Measurements from ENCODE around the gene ELMO1.

The ELMO1 gene

DNA sequence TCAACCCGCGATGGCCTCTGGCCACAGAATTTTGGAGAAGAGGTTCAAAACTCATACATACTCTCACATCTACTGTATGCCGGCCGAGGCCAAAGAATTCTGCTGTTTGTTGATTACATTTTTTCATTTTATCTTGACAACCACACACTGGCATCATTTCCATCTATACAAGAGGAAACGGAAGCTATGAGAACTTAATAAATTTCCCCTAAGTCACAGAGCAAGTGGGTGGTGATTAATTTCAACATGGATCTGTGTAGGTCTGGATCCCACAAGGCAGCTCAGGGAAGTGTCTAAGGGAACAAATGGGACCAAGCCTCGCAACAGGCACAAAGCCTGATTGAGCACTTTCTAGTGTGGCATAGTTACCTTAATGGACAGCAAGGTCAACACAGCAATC, 18.0 kb downstream of the ELMO1 start:
- no peak for DNase-seq

DNA sequence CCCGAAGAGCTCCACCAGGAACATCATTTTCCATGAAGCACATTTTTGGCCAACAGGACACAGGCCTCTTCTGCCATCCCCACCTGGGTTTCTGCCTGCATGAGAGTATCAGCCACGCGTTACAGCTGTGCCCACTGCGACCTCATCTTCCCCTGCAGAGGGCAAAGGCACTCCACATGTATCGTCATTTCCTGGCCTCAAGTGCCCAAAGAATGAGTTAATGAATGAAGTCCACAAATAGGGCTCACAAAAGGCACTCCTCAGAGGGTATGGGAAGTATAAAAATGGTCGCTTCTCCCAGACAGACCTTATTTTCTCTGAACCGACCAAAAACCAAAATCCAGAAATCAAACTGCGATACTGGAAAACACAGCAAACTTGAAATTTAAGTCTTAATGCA, 18.5 kb downstream of the ELMO1 start:
- DNase-seq: no peak

DNA sequence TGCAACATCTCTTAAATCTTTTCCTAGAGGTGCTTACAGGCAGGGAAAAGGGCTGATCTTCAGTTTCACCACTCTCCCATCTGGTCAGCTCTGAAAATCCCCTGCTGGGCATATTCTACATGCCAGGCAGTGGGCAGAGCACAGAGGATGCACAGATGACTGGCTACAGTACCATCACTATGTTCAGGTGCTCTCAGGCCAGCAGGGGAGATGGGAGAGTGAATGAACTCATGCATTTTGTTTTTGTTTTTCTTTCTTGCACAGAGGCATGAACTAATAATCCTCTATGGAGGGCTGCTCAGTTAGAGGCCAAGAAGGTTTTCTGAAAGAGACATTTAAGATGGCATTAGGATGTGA, 19.3 kb downstream of the ELMO1 start:
- DNase-seq: no peak

DNA sequence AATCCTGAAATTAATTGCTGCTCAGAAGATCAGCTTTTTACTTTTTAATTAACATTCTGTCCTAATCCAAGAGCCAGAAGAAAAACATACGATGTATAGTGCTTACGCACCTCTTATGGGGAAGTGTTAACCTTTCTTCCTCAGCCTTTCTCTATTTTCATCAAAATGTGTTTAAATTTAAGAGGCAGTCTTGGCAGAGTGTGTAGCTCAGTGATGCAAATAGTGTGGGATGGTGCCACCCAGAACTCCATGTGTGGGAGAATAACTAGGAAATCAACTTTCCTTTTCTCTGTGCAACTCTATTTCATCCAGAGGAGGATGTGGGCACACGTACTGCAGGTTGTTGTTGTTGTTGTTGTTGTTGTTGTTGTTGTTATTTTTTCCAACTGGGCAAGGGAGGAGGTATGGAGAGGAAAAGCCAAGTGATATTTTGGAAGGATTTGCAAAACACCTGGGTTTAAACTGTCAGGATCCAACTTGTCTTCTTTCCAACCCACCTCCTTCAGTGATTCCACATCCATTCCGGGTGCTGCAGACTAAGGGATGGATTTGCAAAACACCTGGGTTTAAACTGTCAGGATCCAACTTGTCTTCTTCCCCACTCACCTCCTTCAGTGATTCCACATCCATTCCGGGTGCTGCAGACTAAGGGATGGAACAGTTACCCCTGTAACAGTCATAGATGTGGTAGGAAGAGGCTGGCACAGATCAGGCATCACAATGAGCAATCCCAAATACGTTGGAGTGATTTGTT, 19.8 kb downstream of the ELMO1 start:
- no peak for DNase-seq

DNA sequence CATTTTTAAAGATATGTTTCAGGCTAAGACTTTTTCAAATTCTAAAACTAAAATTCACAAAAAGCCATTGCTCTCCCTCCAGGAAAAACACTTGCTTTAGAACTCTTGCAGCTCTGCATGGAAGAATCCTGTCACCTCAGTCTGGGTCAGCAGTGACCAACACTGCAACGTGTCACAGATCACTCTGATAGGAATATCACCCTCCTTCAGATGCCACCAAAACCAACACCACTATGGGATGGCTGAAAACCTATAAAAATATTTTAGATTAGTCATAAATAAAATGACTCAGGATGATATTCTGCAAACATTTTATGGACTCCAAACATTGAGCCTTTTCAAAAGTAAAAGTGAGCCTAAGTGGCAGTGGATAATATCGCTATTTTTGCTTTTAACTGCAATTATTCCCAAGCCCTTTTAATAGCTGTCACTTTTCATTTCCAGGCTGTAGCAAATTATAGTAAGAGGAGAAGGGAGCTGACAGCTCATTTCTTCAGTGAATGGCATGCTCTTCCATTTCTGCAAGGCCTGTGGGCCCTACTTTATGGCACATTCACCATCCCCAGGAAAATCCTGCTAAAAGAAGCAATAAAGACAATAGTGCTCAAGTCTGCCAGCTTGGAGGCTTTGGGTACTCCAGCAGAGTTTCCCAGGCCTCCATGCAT, 21.3 kb downstream of the ELMO1 start:
- DNase-seq: no peak

DNA sequence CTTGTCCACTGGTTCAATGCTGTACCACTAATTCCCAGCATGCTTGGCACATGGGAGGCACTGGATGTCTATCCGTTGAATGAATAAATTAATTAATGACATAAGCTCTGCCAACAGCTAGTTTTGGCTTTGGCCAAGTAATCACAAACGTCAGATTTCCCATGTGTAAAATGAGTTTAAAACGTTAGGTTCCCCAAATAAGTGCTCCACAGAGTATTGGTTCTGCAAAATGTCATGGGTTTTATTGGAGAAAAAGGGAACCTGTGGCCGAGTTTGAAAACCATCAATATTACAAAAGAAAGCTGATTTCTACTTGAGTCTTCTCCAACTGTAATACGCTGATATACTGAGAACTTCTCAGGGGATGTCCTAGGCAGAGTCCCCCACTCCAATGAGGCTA, 23.2 kb downstream of the ELMO1 start:
- no peak for DNase-seq

DNA sequence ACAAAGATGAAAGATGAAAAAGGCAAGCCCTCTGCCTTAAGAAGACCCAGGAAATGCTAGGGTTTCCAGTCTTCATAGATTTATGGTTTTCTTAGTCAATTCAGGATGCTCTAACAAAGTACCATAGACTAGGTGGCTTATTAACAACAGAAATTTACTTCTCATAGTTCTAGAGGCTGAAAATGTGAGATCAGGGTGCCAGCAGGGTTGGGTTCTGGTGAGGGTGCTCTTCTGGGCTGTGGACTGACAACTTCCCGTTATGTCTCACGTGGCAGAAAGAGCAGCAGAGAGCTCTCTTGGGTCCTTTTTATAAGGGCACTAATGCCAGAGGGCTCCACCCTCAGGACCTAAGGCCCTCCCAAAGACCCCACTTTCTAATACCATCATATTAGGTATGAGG, 23.7 kb downstream of the ELMO1 start:
- DNase-seq: no peak

DNA sequence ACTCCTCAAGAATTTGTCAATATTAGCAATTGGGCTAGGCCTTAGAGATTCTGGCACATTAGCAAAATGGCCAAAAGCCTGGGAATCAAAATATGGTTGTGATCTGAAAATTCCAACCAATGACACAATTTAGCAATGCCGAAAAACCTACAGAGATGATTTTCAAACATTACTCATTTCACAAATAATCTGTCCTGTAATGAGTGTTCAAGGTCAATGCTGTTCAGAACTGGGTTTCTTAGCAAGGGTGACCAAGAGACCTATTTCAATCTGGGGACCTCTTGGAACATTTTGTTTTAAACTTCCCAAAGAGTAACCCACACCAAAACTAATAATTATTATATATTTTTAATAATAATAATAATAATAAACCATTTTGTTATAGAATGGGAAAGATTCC, 24.1 kb downstream of the ELMO1 start:
- no peak for DNase-seq

DNA sequence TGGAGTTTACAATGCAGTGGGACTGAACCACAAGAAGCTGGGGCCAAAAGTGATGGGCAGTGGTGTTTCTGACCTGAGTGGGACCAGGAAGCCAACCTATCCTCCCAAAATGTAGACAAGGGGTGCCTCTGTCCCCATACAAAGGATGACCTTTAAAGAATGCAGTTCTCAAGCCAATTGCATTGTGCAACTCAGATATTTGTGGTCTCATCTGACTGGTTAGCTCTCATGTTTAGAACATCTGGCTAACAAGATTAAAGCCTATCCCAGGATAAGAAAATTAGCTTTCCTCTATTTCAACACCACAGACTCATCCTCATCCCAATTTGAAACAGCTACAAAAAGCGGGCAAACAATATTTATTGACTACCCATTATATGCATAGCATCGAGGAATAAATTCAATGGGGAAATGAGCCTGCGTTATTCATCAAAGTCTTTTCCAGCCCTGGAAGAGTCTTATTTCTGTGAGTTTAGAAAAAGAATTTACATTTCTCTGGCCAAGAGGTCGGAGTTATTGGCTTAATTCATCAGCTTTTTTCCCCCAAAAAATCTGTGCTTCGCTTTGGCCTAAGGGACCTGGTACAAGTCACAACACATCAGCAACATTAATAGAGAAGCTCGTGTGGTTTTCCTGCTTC, 26.7 kb downstream of the ELMO1 start:
- DNase-seq: no peak

DNA sequence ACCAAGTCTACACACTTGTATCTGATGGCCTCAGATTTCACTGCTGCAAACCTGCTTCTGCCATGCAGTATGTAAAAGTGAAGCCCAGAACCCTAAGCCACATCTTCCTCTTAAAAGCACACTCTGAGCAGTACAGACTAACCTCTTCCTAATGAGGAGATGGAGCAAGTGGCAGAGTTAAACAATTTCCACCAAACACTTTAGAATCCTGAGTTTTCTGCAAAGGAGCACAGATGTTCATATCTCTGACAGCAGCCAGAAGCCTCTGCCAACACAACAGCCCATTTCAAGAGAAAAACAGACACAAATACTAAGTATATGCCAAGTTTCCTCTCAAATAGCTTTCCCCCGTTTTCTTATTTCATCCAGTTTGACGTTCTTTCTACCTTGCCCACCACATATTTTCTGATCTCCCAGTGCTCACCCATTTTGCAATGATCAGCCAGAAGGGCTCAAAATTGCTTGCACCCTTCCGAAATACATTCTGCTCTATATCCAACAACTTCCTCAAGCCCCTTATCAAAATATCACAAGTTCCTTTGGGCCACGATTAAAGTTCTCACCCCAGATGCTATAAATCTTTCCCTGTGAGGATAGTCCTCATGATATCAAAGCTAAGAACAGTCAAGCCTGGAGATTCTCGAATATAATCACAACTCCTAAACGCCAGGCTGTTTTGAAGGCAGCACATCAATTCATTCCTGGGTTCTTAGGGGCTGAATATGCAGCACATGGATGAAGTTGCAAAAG, 27.5 kb downstream of the ELMO1 start:
- DNase-seq: no peak

DNA sequence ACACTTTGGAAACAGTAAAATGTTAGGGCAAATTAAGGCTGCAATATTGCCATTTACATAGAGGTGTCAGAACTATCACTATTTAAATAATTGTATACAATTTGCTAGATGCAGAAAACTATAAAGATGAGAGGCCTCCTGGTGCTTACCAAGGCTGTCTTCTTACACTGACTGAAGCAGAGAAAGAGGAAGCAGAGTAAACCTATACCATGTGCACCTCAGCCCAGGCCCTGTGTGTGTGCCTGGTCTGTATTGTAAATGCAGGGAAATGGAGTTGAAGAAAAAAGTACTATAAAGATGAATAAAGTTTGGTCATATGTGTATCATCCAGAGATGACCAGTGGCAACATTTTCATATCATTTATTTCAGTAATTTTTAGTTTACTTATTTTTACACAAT, 29.2 kb downstream of the ELMO1 start:
- no peak for DNase-seq

DNA sequence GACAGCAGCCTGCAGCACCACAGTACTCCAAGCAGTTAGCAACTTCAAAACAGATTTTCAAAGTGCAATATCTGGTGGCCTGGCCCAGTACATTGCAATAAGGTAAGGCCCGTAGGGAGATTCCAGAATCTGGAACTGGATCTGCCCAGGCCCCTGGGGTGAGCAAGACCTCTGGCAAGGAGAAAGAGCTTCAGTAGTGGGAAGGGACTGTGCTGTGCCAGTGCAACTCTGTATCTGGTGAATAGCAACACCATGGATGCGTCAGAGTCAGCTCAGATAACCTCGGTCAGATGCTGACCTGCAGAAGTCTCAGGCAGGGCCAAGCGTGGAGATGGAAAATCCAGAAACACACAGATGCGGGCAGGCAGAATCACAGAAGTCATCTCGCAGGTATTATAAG, 30.3 kb downstream of the ELMO1 start:
- DNase-seq: no peak

DNA sequence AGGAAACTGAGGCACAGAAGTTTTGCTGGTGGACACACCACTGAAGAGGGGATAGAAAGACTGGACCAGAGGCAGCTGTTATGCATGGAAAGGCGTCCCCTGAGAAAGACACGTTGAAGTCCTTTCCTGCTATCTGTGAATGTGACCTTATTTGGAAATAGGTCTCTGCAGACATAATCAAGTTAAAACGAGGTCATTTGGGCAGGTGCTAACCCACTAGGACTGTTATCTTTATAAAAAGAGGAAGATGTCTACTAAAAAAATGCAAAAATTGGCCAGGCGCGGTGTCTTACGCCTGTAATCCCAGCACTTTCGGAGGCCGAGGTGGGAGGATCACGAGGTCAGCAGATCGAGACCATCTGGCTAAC, 31.6 kb downstream of the ELMO1 start:
- no peak for DNase-seq

DNA sequence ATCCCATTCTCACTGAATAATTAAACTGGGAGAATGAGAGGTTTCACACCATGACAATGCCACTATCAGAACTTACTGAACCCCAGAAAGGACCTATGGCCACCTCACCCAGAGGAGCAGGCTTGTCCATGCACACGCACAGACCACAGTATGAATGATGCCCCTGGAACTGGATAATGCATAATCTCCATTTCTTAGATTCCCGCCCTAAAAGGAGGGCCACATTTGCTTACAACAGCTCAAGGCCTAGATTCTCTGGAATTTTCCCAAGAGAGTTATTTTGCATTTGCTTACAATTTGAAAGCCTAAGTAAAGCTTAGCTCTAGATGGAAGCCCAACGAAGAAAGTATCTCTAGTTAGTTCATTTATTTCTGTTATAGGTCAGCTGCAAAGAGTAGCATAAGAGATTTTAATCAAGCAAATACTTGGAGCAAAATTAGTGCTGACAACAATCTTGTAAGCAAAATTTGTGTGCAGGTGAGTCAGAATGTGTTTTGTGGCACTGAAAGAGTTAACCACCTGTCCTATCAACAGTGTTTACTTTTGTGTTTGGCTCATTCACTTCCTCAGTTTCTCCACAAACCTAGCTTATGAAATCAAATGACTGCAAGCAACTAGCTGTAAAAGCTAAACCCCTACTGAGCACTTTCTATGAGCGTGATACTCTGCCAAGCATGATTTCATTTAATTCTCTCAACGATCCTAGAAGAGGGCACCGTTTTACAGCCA, 32.1 kb downstream of the ELMO1 start:
- no peak for DNase-seq

DNA sequence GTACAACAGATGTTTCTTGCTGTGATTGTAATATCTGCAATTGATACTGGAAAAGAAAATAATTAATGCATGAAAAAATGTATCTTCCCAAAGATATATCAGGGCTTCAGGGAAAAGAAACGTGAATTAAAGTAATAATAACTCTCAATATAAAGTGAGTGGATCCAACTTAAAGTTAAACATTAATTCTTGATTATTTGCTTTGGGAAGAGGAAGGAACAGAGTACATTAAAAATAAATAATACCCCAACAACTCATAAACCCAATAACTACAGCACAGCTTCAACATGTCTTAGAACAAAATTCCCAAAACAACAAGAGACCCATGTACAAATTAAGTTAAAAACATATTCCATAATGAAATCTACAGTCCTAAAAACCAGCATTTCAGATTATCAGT, 33.0 kb downstream of the ELMO1 start:
- no peak for DNase-seq

DNA sequence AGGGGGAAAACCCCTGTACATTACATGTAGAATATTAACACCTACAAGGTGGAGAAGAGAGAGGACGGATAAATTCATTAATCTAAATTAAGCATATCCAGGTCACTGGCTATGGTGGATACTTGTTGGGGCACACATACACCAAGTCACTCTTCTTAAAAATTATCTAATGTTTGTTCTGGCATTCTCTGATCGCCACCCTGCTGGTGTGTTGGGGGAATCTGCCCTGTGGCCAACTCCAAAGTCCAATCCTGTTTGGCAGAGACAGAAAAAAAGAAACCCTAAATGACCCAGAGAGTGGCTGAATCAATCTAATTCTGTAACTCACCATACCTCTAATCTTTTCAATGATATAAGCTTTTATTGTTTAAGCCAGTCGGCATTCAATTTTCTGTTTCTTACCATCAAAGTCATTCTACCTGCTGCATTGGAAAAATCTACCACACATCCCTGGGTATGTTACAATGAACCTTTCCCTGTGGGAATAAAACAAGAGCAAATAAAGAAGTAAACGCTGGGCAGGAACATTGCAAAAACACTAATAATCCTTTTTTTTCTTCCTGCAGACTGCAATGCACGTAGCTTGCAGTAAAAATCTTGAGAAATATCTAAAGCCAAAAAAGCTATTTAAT, 34.2 kb downstream of the ELMO1 start:
- DNase-seq: no peak

DNA sequence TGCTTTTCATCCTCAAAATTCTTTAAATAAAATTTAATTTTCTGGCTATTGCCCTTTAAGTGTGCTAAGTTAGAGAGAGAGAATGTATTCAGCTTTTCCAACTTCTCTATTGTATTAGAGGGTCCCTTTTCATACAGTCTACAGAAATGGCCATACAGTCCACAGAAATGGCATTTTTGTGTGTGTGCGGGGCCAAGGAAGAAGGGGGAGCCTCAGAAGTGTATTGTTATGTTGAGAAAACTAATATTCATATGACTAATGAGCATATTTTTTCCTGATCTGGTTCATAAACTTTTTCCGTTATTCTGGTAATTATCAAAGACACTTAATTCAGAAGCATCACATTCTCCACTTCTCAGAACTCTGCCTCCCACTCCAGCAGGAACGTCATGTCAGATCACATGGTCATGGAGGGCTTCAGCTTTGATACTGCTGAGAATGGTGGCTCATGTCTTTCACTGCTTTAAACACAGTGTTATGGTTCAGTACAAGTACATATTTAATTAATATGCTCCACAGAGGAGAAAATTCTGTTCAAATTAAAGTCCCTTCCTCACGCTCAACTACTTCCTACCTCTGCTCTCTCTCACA, 37.1 kb downstream of the ELMO1 start:
- DNase-seq: peak; percentile 42

DNA sequence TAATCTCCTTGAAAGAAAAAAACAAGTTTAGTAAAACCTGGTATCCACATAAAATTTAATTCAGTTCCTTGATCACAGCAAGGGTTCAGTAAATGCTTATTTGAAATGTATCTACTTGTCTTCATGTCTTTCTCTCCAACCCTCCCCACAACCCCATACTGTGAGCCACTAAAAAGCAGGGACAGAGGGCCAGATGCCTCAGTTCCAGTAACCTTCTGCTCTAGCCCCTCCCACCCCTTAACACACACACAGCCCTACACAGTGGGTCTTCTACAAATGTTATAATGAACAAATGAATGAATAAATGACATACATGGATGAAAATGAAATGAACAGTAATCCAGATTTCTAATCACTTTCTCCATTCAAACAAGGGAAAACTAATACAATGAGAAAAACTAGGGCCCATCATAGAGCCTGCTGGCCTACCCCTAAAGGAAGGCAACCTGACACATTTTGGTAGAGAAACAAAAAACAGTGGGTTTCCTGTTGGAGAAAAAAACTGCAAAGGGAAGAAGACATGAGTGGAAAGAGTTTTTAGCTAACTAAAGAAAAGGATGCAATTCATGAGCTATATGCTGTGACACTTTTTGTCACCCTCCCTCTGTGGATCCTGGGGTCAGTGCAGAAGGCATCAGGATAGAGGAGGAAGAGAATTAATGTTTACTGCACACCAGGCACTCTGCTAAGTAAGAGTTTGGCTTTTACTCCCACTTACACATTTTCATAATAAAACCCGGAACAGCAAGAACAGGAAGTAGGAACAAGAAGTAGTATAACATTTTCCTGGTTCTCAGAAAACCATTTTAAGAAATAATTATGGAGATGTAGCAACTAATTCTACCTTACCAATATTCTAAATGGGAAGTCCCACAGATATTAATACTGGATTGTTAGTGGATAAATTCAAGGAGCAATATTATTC, 38.1 kb downstream of the ELMO1 start:
- no peak for DNase-seq

DNA sequence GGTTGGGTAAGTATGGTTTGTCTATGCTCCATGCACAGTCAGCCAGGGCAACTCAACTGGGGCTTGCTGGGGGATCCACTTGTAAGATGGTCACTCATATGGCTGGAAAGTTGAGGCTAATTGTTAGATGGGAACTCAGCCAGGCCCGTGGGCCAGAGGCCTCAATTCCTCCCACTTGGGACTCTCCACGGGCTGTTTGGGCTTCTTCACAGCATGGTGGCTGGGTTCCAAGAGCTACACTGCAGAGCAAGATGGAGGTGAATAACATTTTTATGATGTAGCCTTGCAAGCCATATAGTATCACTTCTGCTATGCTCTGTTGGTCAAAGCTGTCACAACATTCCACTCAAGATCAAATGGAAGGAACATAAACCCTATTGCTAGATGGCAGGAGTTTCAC, 39.2 kb downstream of the ELMO1 start:
- no peak for DNase-seq

DNA sequence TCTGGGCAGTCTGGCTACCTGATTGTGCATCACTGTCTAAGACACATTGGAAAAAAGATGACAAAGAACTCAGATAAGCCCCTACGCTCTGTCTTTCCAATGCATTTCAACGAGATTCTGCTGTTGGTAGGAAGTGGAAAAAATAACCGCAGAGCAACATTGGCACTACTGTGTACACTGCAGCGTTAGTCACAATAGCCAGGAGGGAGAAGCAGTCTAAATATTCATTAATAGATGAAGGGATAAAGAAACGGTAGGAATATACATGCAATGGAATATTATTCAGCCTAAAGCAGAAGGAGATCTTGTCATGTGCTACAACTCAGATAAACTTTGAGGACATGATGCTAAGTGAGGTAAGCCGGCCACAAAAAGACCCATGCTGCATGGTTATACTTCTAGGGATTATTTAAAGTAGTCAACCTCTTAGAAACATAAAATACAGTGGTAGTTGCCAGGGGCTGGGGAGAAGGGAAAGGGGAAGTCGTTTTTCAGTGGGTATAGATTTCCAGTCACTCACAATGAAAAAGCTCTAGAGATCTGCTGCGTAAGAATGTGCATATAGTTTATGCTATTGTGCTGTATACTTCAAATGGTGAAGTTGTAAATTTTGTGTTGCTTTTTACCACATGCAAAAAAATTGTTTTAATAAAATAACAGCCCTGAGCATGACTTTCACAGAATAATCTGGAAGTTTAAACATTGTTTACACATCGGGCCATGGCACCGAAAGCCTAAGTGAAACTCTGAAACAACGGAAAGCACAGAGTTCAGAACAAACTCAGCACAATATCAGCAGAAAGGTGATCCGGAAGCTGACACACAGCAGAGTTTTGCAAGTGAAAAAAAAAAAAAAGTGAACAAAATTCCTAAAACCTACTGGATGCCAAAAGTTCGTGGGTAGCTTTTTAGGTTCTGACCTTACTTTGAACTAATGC, 40.1 kb downstream of the ELMO1 start:
- DNase-seq: peak; percentile 11
